ENCODE data around the gene SLC10A1.

DNA sequence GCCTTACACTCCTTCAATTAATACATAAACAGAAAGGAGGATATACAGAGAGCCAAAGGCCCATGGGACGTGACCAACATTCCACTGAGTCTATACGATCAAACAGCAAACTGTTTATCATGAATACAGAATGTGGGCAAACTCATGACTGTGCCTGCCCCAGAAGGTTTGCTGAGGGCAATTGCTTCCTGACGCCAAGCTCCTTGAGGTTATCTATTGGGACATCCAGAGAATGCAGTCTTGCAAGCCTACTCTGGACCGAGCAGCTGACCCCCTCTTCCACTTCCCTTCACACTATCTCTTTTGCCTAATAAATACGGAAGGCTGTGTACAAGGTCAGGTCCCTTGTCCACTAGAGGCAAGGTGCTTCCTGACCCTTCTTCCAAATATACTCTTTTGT, 18.5 kb upstream of the SLC10A1 start:
- TF ChIP-seq SIN3A (IDR thresholded peaks at IDR 0.05; ENCODE audit: borderline replicate concordance, insufficient read depth, low read length) (no peak), POLR2AphosphoS5 (IDR thresholded peaks at IDR 0.05; ENCODE audit: low read depth, low read length) (no peak)
- TF ChIP-seq, protein P1, sequence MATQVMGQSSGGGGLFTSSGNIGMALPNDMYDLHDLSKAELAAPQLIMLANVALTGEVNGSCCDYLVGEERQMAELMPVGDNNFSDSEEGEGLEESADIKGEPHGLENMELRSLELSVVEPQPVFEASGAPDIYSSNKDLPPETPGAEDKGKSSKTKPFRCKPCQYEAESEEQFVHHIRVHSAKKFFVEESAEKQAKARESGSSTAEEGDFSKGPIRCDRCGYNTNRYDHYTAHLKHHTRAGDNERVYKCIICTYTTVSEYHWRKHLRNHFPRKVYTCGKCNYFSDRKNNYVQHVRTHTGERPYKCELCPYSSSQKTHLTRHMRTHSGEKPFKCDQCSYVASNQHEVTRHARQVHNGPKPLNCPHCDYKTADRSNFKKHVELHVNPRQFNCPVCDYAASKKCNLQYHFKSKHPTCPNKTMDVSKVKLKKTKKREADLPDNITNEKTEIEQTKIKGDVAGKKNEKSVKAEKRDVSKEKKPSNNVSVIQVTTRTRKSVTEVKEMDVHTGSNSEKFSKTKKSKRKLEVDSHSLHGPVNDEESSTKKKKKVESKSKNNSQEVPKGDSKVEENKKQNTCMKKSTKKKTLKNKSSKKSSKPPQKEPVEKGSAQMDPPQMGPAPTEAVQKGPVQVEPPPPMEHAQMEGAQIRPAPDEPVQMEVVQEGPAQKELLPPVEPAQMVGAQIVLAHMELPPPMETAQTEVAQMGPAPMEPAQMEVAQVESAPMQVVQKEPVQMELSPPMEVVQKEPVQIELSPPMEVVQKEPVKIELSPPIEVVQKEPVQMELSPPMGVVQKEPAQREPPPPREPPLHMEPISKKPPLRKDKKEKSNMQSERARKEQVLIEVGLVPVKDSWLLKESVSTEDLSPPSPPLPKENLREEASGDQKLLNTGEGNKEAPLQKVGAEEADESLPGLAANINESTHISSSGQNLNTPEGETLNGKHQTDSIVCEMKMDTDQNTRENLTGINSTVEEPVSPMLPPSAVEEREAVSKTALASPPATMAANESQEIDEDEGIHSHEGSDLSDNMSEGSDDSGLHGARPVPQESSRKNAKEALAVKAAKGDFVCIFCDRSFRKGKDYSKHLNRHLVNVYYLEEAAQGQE (IDR thresholded peaks at IDR 0.05; ENCODE audit: insufficient read depth in 1 of 2, low read depth in 2 of 2, low read length in 2 of 2), result no peak
